OCI-LY3 (cell line): ENCODE measurements around the gene ZYG11A.

Experiments
- H2AFZ ChIP-seq: fragments of 200-600, 300-600 bp; shearing (Covaris generic); 2 replicates; pipeline ENCODE4 v1.6.0; 2014; ENCODE audit warnings: antibody characterized with exemption, low read depth, low read length
- H3K27ac ChIP-seq: fragments of 200-600, 300-600 bp; sonication (generic); 2 replicates; pipeline ENCODE4 v1.5.1; 2014; ENCODE audit warnings: mild to moderate bottlenecking, low read length, moderate library complexity, mixed read lengths
- H3K27me3 ChIP-seq: fragments of 200-600, 300-600 bp; sonication (generic); 2 replicates; pipeline ENCODE4 v1.6.1; 2014; ENCODE audit warnings: low read depth, low read length, mixed read lengths
- H3K36me3 ChIP-seq: fragments of 200-600, 300-600 bp; sonication (generic); replicated peaks from 2 replicates; pipeline ENCODE3; 2014; ENCODE audit warnings: low read depth, low read length, mixed read lengths
- H3K4me1 ChIP-seq: fragments of 300-600, 200-600 bp; sonication (generic); 2 replicates; pipeline ENCODE4 v1.6.1; 2014; ENCODE audit warnings: low read length, mixed read lengths
- H3K4me2 ChIP-seq: fragments of 200-600, 300-600 bp; sonication (generic); 2 replicates; pipeline ENCODE4 v1.6.1; 2014; ENCODE audit warnings: low read length, mixed read lengths
- H3K4me3 ChIP-seq: fragments of 300-600, 200-600 bp; sonication (generic); 2 replicates; pipeline ENCODE4 v1.5.1; 2014; ENCODE audit warnings: antibody characterized with exemption, mild to moderate bottlenecking, low read length, moderate library complexity
- H3K79me2 ChIP-seq: fragments of 300-600, 200-600 bp; shearing (Covaris generic); 2 replicates; pipeline ENCODE4 v1.6.1; 2014; ENCODE audit warnings: mild to moderate bottlenecking, low read length, mixed read lengths
- H3K9ac ChIP-seq: fragments of 300-600, 200-600 bp; shearing (Covaris generic); 2 replicates; pipeline ENCODE4 v1.6.0; 2014; ENCODE audit warnings: mild to moderate bottlenecking, low read length, moderate library complexity
- H3K9me3 ChIP-seq: fragments of 200-600, 300-600 bp; shearing (Covaris generic); 2 replicates; pipeline ENCODE4 v1.6.1; 2014; ENCODE audit warnings: low read length, mixed read lengths; ENCODE audit not compliant: insufficient read depth
- H4K20me1 ChIP-seq: fragments of 200-600, 300-600 bp; sonication (generic); 2 replicates; pipeline ENCODE4 v1.6.1; 2016; ENCODE audit warnings: low read length, mixed read lengths; ENCODE audit not compliant: insufficient read depth
- CTCF ChIP-seq: fragments of 200-600, 300-600 bp; sonication (generic); IDR thresholded peaks from 2 replicates; pipeline ENCODE4 v1.5.1; 2014; ENCODE audit warnings: antibody characterized with exemption, low read length, low read depth
- EZH2phosphoT487 ChIP-seq: fragments of 200-600 bp; shearing (Covaris generic); IDR thresholded peaks from 2 replicates; pipeline ENCODE4 v1.6.1; 2018; ENCODE audit warnings: antibody characterized with exemption, mixed run types, low read depth

The ZYG11A gene

GRCh38 chr1:52914463-52914862, 71.9 kb downstream of the ZYG11A start:
- H3K4me2 ChIP-seq = no peak overlapping the region

DNA sequence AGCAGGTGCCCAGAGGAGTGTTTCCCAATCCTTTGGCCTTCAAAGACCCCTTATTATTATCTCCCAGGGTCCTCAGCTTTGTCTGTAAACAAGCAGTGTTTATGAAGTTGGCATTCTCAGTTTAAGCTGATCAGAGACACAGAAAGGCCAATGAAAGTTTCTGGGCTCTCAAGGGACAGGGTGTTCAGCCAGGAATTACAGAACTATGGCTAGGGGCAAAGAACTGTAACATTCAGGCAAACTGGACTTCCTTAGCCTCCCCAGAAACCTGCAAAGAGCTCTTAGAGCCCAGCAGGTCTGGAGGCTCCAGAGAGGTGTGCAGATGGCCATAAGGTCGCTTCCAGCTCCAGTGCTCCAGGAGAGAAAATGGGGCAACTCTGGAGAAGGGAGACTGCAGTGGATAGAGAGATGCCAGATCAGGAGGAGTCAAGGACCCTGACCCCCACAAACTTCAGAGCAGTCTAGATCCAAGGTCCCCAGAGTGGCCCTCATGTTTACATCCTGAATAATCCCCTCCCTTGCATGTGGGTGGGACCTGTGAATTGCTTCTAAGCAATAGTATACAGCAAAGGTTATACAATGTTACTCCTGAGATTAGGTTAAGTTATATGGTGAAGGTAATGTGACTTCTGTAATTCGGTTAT, 72.8 kb downstream of the ZYG11A start:
- TF ChIP-seq CTCF = no peak
- TF ChIP-seq EZH2phosphoT487 = no peak
- H3K79me2 ChIP-seq = no peaks in the 10 kb centered on the region
- no peak overlapping the region for H3K27ac ChIP-seq

More at GRCh38 chr1:52914463-52914862, 71.9 kb downstream of the ZYG11A start:
- Histone ChIP-seq H3K9ac (no peak overlapping the region), H3K4me1 (no peaks in the 10 kb centered on the region), H3K79me2 (no peaks in the 10 kb centered on the region), H3K36me3 (no peaks in the 10 kb centered on the region), H4K20me1 (no peaks in the 10 kb centered on the region), H3K27me3 (no peaks in the 10 kb centered on the region), H3K4me3 (no peak overlapping the region), H3K9me3 (no peaks in the 10 kb centered on the region), H3K27ac (no peak overlapping the region), H2AFZ (no peak overlapping the region)
- TF ChIP-seq CTCF (no peak), EZH2phosphoT487 (no peak)

GRCh38 chr1:52915855-52916220, 73.3 kb downstream of the ZYG11A start:
- no peaks in the 10 kb centered on the region for H3K4me1 ChIP-seq
- H2AFZ ChIP-seq = no peak overlapping the region
- H3K4me2 ChIP-seq = no peak overlapping the region
- no peak overlapping the region for H3K4me3 ChIP-seq
- H3K9me3 ChIP-seq = no peaks in the 10 kb centered on the region
- H4K20me1 ChIP-seq = no peaks in the 10 kb centered on the region
- no peak for TF ChIP-seq EZH2phosphoT487
- H3K27me3 ChIP-seq = no peaks in the 10 kb centered on the region
- no peaks in the 10 kb centered on the region for H3K36me3 ChIP-seq
- H3K9ac ChIP-seq = no peak overlapping the region
- H3K27ac ChIP-seq = no peak overlapping the region
- H3K79me2 ChIP-seq = no peaks in the 10 kb centered on the region

More for the DNA sequence above, 72.8 kb downstream of the ZYG11A start:
- Histone ChIP-seq H3K9me3 (no peaks in the 10 kb centered on the region), H3K4me1 (no peaks in the 10 kb centered on the region), H3K4me3 (no peak overlapping the region), H3K27me3 (no peaks in the 10 kb centered on the region), H3K4me2 (no peak overlapping the region), H3K9ac (no peak overlapping the region), H3K36me3 (no peaks in the 10 kb centered on the region), H4K20me1 (no peaks in the 10 kb centered on the region), H2AFZ (no peak overlapping the region)

GRCh38 chr1:52916241-52916975, 73.8 kb downstream of the ZYG11A start:
- no peaks in the 10 kb centered on the region for H3K36me3 ChIP-seq
- no peak overlapping the region for H3K4me3 ChIP-seq
- H3K4me2 ChIP-seq = no peak overlapping the region
- H3K9me3 ChIP-seq = no peaks in the 10 kb centered on the region
- peaks cover 5% of the 10 kb centered on the region for H3K4me1 ChIP-seq
- H3K27me3 ChIP-seq = no peaks in the 10 kb centered on the region
- no peak overlapping the region for H3K9ac ChIP-seq
- TF ChIP-seq EZH2phosphoT487 = no peak
- TF ChIP-seq CTCF = no peak
- H2AFZ ChIP-seq = no peak overlapping the region
- H4K20me1 ChIP-seq = no peaks in the 10 kb centered on the region
- no peak overlapping the region for H3K27ac ChIP-seq
- no peaks in the 10 kb centered on the region for H3K79me2 ChIP-seq
